SK-N-SH (cell line): Measurements from ENCODE around the gene CNOT11. TPM values are rescaled to one million over a fixed set of nuclear protein-coding genes. Genes with fewer than 3 reads are reported as not detected.

Source experiments
- CTCF ChIA-PET: fragments of 300-600, 350-600 bp; formaldehyde crosslinking; extraction: SDS; loops from one replicate; lab custom pipeline; 2021; lab: Yijun Ruan, JAX
- POLR2A ChIA-PET: fragments of 350-600 bp; sonication (Branson Sonifier 250); formaldehyde crosslinking; extraction: SDS; loops from one replicate; lab custom pipeline; 2020; ENCODE audit warnings: antibody characterized with exemption, inconsistent platforms; lab: Yijun Ruan, JAX
- DNase-seq: peaks from one replicate; pipeline ENCODE4 v3.0.0; 2012
- H2AFZ ChIP-seq: fragments of 200-600 bp; sonication (generic); 2 replicates; pipeline ENCODE4 v1.8.1; 2016; ENCODE audit warnings: antibody characterized with exemption, mild to moderate bottlenecking, low read depth
- H3F3A ChIP-seq: fragments of 200-600 bp; sonication (generic); replicated peaks from 2 replicates; pipeline ENCODE3; 2016; ENCODE audit warnings: antibody characterized with exemption, mild to moderate bottlenecking; ENCODE audit not compliant: insufficient read depth
- H3K27ac ChIP-seq, 2 experiments: fragments of 200-500 bp in 1 of 2; fragments of 200-600 bp in 1 of 2; sonication (Bioruptor generic) in 1 of 2; sonication (generic), shearing (Covaris generic) in 1 of 2; 2 replicates each; pipeline versions ENCODE4 v1.5.1 to v1.6.1; 2014 to 2016; ENCODE audit warnings: low read depth in 2 of 2, inconsistent platforms in 1 of 2, low read length in 1 of 2, mild to moderate bottlenecking in 1 of 2, mixed read lengths in 1 of 2
- H3K27me3 ChIP-seq: fragments of 200-600 bp; sonication (generic), shearing (Covaris generic); 2 replicates; pipeline ENCODE4 v1.6.1; 2016; ENCODE audit warnings: mixed run types; ENCODE audit not compliant: insufficient read depth
- H3K36me3 ChIP-seq, 2 experiments: fragments of 200-500 bp in 1 of 2; fragments of 200-600 bp in 1 of 2; sonication (Bioruptor generic) in 1 of 2; sonication (generic) in 1 of 2; replicated peaks in 1 of 2; 2 replicates each; pipeline versions ENCODE3 to v1.5.1; 2014 to 2016; ENCODE audit warnings: low read length in 1 of 2, mild to moderate bottlenecking in 1 of 2; ENCODE audit not compliant: insufficient read depth in 2 of 2, control insufficient read depth in 1 of 2
- H3K4me1 ChIP-seq, 2 experiments: fragments of 200-500 bp in 1 of 2; fragments of 200-600 bp in 1 of 2; sonication (Bioruptor generic) in 1 of 2; sonication (generic), shearing (Covaris generic) in 1 of 2; 2 replicates each; pipeline versions ENCODE4 v1.5.1 to v1.6.1; 2014 to 2016; ENCODE audit warnings: low read depth in 1 of 2, low read length in 1 of 2, mixed run types in 1 of 2; ENCODE audit not compliant: insufficient read depth in 2 of 2, control insufficient read depth in 1 of 2
- H3K4me2 ChIP-seq: fragments of 200-600 bp; sonication (generic), shearing (Covaris generic); 2 replicates; pipeline ENCODE4 v1.6.1; 2017; ENCODE audit warnings: mixed run types
- H3K4me3 ChIP-seq, 2 experiments: fragments of 200-500 bp in 1 of 2; fragments of 200-600 bp in 1 of 2; sonication (Bioruptor generic) in 1 of 2; sonication (generic), shearing (Covaris generic) in 1 of 2; 2 replicates each; pipeline versions ENCODE4 v1.5.1 to v1.8.1; 2014 to 2016; ENCODE audit warnings: low read depth in 2 of 2, inconsistent platforms in 1 of 2, low read length in 1 of 2, mild to moderate bottlenecking in 1 of 2, mixed read lengths in 1 of 2, moderate library complexity in 1 of 2
- H3K79me2 ChIP-seq: fragments of 200-600 bp; sonication (generic); 2 replicates; pipeline ENCODE4 v1.8.1; 2017; ENCODE audit warnings: mild to moderate bottlenecking; ENCODE audit not compliant: insufficient read depth
- H3K9ac ChIP-seq: fragments of 200-600 bp; sonication (generic); 2 replicates; pipeline ENCODE4 v1.6.1; 2017; ENCODE audit warnings: mixed run types
- H3K9me2 ChIP-seq: fragments of 200-600 bp; sonication (generic); 2 replicates; pipeline ENCODE4 v1.6.1; 2017; ENCODE audit warnings: mixed run types
- H3K9me3 ChIP-seq: fragments of 200-600 bp; sonication (generic); 2 replicates; pipeline ENCODE4 v1.6.1; 2017; ENCODE audit warnings: mixed run types, mild to moderate bottlenecking, moderate library complexity
- H4K20me1 ChIP-seq: fragments of 200-600 bp; sonication (generic); 2 replicates; pipeline ENCODE4 v1.6.1; 2017; ENCODE audit warnings: mild to moderate bottlenecking, mixed run types; ENCODE audit not compliant: insufficient read depth
- EZH2phosphoT487 ChIP-seq: fragments of 200-600 bp; sonication (generic); IDR thresholded peaks from 2 replicates; pipeline ENCODE4 v1.6.1; 2017; ENCODE audit warnings: low read depth, mixed run types, mild to moderate bottlenecking, antibody characterized with exemption, moderate library complexity, borderline replicate concordance
- GATA2 ChIP-seq: sonication (generic); formaldehyde crosslinking; IDR thresholded peaks from 2 replicates; pipeline ENCODE4 v1.5.0; 2020; ENCODE audit warnings: mild to moderate bottlenecking, missing genetic modification reagents
- MEF2A ChIP-seq: IDR thresholded peaks from 2 replicates; pipeline ENCODE4 v1.4.0; 2012; ENCODE audit warnings: low read depth, borderline replicate concordance
- MXI1 ChIP-seq: IDR thresholded peaks from 2 replicates; pipeline ENCODE4 v1.6.1; 2012; ENCODE audit warnings: mild to moderate bottlenecking, low read depth, low read length, improper control_type of control experiment
- RAD21 ChIP-seq: IDR thresholded peaks from 2 replicates; pipeline ENCODE4 v1.6.1; 2012; ENCODE audit warnings: mild to moderate bottlenecking, low read length
- RCOR1 ChIP-seq: fragments of 150-350 bp; IDR thresholded peaks from 2 replicates; pipeline ENCODE4 v1.6.1; 2017; ENCODE audit warnings: antibody characterized with exemption, low read length
- RXRA ChIP-seq: IDR thresholded peaks from 2 replicates; pipeline ENCODE4 v1.4.0; 2012; ENCODE audit warnings: low read depth, mild to moderate bottlenecking, borderline replicate concordance
- WGBS: methylation state at CpG from one replicate; pipeline ENCODE4 v1.1.6; 2017; ENCODE audit warnings: low lambda C conversion rate; 5-methylcytosine and 5-hydroxymethylcytosine counted together
- polyA plus RNA-seq, 3 experiments: library from polyadenylated mRNA; depleted of rRNA; stranded (reverse); fragments of >200 nt; gene quantifications; 2 replicates each; pipeline ENCODE4 v1.2.3, GENCODE V29; 2012
- TF ChIP-seq, protein P1 (sequence below): IDR thresholded peaks from 2 replicates; pipeline ENCODE4 v1.4.0; 2012; ENCODE audit warnings: low read depth, borderline replicate concordance
- TF ChIP-seq, protein P2 (sequence below): IDR thresholded peaks from 2 replicates; pipeline ENCODE4 v1.6.1; 2012; ENCODE audit warnings: mild to moderate bottlenecking, low read depth, low read length, moderate library complexity

Gene CNOT11
- polyA plus RNA-seq, 1 of the 3 experiments (the other 2 are of a cell fraction): 38.4 TPM

DNA sequence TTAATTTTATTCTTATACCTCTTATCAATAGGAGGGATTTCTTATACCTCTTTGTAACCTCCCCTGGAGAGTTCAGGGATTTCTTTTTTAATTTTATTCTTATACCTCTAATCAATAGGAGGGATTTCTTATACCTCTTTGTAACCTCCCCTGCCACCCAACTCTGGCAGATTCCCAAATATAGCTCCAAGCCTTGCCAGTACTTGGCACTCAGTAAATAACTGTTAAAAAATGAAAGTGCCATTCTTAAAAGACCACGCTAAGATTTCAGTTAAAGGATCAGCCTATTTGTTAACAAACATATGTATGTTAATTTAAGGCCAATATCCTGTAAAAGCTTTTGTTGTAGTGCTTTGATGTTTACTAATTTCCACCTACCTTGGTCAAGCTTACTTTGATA, 51.0 kb downstream of the CNOT11 start:
- POLR2A ChIA-PET: no interaction called here

DNA sequence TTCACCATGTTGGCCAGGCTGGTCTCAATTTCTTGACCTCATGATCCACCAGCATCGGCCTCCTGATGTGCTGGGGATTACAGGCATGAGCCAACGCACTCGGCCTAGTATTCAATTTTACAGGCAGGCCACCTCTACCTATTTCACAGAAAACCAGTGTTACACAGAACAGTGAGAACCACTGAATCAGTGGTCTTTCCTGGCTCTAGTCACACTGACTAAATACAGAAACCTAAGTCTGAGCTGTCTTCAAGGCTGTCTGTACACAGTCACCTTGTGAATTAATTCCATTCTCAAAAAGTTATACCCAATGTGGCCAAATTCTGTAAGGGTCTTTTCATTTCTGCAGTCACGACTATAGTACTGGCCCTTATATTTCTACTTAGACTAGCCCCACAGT, 52.3 kb downstream of the CNOT11 start:
- no peak for TF ChIP-seq EZH2phosphoT487
- TF ChIP-seq RAD21: no peak
- TF ChIP-seq MXI1: no peak
- TF ChIP-seq GATA2: no peak
- TF ChIP-seq MEF2A: no peak
- H3K4me3 ChIP-seq: 0 out of 4 replicates have a peak overlapping the region, but pooled peaks of 1 of the 2 experiments have one; percentile 88
- no peak overlapping the region for H3K9ac ChIP-seq
- no peaks in the 10 kb centered on the region for H3K27me3 ChIP-seq
- H2AFZ ChIP-seq: no peak overlapping the region
- 99% methylated on average over 4 of the region's 4 CpGs for WGBS
- H3K4me2 ChIP-seq: peak overlapping the region; percentile 97
- H3K4me1 ChIP-seq: peaks cover 12 to 20% of the 10 kb centered on the region in 2 experiments; a peak in 3 of 4 replicates
- peaks cover 13% of the 10 kb centered on the region for H3F3A ChIP-seq
- no peaks in the 10 kb centered on the region for H3K9me3 ChIP-seq
- peaks cover 72% of the 10 kb centered on the region for H4K20me1 ChIP-seq
- DNase-seq: no peak
- peaks cover 83% of the 10 kb centered on the region for H3K79me2 ChIP-seq
- ChIA-PET CTCF (no interaction called here), POLR2A (no interaction called here)
- H3K9me2 ChIP-seq: no peaks in the 10 kb centered on the region
- H3K27ac ChIP-seq: peak overlapping the region in 1 of 2 experiments; percentile 88; a peak in 2 of 4 replicates
- peaks cover 0 to 18% of the 10 kb centered on the region in 2 experiments for H3K36me3 ChIP-seq

More for the DNA sequence above, 51.0 kb downstream of the CNOT11 start:
- Histone ChIP-seq H3K9me3 (no peaks in the 10 kb centered on the region), H3K9me2 (no peaks in the 10 kb centered on the region), H3K4me1 (peaks cover 12 to 18% of the 10 kb centered on the region in 2 experiments; a peak in 3 of 4 replicates), H4K20me1 (peaks cover 86% of the 10 kb centered on the region), H3K36me3 (peaks cover 0 to 18% of the 10 kb centered on the region in 2 experiments), H2AFZ (no peak overlapping the region), H3K4me3 (no peak overlapping the region), H3F3A (peaks cover 13% of the 10 kb centered on the region), H3K27me3 (no peaks in the 10 kb centered on the region), H3K9ac (no peak overlapping the region), H3K4me2 (no peak overlapping the region), H3K27ac (no peak overlapping the region), H3K79me2 (peaks cover 96% of the 10 kb centered on the region)
- 100% methylated on average over 1 of the region's 1 CpG for WGBS
- no peak for TF ChIP-seq RAD21
- no peak for TF ChIP-seq GATA2
- no peak for TF ChIP-seq RCOR1
- TF ChIP-seq, protein P1, sequence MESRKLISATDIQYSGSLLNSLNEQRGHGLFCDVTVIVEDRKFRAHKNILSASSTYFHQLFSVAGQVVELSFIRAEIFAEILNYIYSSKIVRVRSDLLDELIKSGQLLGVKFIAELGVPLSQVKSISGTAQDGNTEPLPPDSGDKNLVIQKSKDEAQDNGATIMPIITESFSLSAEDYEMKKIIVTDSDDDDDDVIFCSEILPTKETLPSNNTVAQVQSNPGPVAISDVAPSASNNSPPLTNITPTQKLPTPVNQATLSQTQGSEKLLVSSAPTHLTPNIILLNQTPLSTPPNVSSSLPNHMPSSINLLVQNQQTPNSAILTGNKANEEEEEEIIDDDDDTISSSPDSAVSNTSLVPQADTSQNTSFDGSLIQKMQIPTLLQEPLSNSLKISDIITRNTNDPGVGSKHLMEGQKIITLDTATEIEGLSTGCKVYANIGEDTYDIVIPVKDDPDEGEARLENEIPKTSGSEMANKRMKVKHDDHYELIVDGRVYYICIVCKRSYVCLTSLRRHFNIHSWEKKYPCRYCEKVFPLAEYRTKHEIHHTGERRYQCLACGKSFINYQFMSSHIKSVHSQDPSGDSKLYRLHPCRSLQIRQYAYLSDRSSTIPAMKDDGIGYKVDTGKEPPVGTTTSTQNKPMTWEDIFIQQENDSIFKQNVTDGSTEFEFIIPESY: no peak
- TF ChIP-seq RXRA: no peak
- TF ChIP-seq, protein P2, sequence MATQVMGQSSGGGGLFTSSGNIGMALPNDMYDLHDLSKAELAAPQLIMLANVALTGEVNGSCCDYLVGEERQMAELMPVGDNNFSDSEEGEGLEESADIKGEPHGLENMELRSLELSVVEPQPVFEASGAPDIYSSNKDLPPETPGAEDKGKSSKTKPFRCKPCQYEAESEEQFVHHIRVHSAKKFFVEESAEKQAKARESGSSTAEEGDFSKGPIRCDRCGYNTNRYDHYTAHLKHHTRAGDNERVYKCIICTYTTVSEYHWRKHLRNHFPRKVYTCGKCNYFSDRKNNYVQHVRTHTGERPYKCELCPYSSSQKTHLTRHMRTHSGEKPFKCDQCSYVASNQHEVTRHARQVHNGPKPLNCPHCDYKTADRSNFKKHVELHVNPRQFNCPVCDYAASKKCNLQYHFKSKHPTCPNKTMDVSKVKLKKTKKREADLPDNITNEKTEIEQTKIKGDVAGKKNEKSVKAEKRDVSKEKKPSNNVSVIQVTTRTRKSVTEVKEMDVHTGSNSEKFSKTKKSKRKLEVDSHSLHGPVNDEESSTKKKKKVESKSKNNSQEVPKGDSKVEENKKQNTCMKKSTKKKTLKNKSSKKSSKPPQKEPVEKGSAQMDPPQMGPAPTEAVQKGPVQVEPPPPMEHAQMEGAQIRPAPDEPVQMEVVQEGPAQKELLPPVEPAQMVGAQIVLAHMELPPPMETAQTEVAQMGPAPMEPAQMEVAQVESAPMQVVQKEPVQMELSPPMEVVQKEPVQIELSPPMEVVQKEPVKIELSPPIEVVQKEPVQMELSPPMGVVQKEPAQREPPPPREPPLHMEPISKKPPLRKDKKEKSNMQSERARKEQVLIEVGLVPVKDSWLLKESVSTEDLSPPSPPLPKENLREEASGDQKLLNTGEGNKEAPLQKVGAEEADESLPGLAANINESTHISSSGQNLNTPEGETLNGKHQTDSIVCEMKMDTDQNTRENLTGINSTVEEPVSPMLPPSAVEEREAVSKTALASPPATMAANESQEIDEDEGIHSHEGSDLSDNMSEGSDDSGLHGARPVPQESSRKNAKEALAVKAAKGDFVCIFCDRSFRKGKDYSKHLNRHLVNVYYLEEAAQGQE: no peak
- DNase-seq: no peak
- CTCF ChIA-PET: interaction anchor here (1.0 to 1.6 kb wide), 3 partner anchors 10 to 696 kb away, joined by 3 to 4 read pairs (median 4); no protein-coding TSS in a partner anchor
